Omental fat pad (tissue), 4 donors: Measurements from ENCODE around the gene SDK1. TPM values are rescaled to one million over a fixed set of nuclear protein-coding genes. Genes with fewer than 3 reads are reported as not detected.

ENCODE experiments used
- ATAC-seq: fragments of 150-250 bp; one replicate; pipeline ENCODE4 v1.9.1; 2016; ENCODE audit warnings: mild to moderate bottlenecking, moderate library complexity; ENCODE audit not compliant: low FRiP score
- DNase-seq: peaks from one replicate; pipeline ENCODE4 v3.0.0-alpha.2; 2019; ENCODE audit warnings: low spot score
- total RNA-seq, 4 donors: library from RNA; depleted of rRNA; stranded (reverse); fragments of >200 nt; gene quantifications; one replicate each; pipeline ENCODE4 v1.1.0, GENCODE V29; 2016
- TF ChIP-seq, protein P1 (sequence below), 3 donors: fragments of 450-650 bp; IDR thresholded peaks; one replicate each; pipeline ENCODE4 v1.5.1; 2016 to 2017; ENCODE audit warnings: antibody characterized with exemption in 3 of 3, mild to moderate bottlenecking in 3 of 3, moderate library complexity in 2 of 3

SDK1 gene
- total RNA-seq, 4 donors from 2014 or later = 2.5 to 14.7 (median 5.4) TPM

DNA sequence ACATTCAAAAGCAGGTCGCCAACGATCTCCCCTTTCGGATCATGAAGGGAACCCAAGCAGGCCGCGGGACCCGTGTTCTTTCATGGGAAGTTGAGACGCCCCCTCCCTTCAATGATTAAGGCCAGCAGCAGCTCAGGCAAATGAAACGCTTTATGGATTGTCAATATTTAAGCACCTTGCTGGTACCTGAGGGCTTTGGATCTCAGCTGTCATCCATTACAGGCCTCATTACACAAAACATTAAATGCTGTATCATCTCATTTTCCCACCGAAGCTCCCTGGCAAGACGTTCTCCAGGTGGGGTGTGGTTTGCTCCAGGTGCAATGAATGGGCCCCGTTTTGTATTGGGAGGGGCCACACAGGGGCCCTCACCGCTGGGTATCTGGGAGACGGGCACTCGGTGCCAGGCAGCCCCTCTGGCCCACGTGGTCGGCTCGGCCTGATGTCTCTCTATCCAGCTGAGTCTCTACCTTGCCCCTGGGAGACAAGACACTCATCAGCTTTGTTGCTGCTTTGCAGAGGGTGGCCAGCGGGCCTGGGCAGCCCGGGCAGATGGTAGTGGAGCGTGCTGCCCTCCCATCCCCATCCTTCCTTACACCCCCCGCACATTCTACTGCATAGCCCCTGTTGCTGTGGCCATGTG, 925.0 kb downstream of the SDK1 start:
- no peak for DNase-seq
- TF ChIP-seq, protein P1, sequence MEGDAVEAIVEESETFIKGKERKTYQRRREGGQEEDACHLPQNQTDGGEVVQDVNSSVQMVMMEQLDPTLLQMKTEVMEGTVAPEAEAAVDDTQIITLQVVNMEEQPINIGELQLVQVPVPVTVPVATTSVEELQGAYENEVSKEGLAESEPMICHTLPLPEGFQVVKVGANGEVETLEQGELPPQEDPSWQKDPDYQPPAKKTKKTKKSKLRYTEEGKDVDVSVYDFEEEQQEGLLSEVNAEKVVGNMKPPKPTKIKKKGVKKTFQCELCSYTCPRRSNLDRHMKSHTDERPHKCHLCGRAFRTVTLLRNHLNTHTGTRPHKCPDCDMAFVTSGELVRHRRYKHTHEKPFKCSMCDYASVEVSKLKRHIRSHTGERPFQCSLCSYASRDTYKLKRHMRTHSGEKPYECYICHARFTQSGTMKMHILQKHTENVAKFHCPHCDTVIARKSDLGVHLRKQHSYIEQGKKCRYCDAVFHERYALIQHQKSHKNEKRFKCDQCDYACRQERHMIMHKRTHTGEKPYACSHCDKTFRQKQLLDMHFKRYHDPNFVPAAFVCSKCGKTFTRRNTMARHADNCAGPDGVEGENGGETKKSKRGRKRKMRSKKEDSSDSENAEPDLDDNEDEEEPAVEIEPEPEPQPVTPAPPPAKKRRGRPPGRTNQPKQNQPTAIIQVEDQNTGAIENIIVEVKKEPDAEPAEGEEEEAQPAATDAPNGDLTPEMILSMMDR (IDR thresholded peaks at IDR 0.05) = no peak
- ATAC-seq = no peak

DNA sequence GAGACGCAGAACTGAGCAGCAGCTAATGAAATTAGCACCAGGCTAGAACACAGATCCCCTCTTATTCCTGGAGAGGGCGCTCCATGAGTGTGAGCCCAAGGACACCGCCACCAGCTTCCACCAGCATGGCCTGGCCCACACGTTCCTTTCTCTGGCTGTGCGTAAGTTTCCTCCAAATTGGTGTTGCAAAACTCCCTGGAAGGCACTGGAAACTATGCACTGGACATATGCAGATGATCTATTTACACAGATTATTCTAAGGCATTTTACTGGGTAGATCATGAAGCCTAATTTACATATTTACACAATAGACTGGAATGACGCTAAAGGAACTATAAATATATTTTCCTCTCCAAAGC, 925.5 kb downstream of the SDK1 start:
- TF ChIP-seq, protein P1 (IDR thresholded peaks at IDR 0.05) = no peak
- ATAC-seq (no peak), DNase-seq (no peak)

DNA sequence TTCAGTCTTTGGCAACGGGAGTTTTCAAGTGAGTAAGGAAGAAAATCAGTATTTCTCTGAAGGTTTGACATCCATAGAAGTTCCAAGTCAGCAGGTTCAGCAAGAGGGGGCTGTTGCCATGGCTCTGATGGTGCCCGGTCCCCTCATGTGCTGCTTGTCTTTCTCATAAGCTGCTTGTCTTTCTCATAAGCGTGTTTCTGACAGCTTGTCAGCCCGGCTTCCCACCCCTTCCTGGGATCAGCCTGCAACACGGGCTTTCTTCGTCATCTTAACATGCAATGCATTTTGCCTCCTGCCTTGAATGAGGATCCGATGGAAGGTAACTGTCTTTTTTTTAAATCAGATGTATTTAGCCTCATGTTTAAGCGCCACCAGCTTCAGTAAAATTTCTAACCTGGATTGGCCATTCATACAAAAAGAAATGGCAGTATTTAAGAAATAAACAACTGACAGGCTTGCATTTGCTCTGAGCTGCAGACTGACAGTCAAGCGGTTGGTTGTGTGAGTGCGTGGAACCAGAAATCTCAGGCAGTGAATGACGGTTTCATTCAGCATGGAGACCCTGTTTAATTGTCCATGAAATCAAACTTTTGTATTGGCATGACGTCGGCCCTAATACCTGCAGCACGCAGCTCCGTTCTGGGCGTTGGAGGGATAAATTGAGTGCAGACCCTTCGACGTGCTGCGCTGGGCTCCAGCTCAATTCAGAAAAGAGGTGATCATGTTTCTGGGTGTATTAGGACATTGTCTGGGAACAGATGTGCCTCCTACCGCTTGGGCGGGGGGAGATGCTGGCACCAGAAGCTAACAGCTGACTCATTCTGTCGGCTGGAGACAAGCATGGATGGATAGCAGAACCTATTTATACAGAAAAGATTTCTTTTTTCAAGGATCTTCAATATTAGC, 926.3 kb downstream of the SDK1 start:
- TF ChIP-seq, protein P1 (IDR thresholded peaks at IDR 0.05) = no peak
- no peak for DNase-seq
- no peak for ATAC-seq

DNA sequence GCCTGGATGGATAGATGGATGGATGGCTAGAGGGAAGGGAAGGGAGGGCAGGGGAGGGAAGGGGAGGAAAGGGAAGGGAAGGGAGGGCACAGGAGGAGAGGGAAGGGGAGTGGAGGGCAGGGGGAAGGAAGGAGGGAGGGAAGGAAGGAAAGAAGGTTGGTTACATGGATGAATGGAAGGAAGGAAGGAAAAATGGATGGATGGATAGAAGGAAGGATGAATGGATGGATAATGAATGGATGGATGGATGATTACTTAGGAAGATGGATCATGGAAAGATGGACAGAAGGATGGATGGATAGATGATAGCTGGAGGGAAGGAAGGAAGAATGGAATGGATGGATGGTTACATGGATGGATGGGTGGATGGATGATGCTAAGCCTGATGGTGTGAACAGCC, 929.3 kb downstream of the SDK1 start:
- ATAC-seq = no peak
- TF ChIP-seq, protein P1 (IDR thresholded peaks at IDR 0.05) = no peak
- DNase-seq = no peak

DNA sequence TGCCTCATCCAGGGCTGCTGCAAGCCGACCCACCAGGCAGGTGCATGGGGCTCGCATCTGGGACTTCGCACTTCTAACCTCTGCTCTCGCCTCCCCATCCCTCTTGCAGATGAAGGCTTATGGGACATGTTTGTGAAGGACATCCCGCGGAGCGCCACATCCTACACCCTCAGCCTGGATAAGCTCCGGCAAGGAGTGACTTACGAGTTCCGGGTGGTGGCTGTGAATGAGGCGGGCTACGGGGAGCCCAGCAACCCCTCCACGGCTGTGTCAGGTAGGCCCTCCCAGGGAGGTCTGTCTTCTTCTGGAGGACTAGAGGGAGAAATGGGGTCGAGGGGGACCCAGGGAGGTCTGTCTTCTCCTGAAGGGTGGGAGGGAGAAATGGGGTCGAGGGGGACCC, 932.1 kb downstream of the SDK1 start:
- TF ChIP-seq, protein P1 (IDR thresholded peaks at IDR 0.05) = no peak
- ATAC-seq = no peak
- no peak for DNase-seq

DNA sequence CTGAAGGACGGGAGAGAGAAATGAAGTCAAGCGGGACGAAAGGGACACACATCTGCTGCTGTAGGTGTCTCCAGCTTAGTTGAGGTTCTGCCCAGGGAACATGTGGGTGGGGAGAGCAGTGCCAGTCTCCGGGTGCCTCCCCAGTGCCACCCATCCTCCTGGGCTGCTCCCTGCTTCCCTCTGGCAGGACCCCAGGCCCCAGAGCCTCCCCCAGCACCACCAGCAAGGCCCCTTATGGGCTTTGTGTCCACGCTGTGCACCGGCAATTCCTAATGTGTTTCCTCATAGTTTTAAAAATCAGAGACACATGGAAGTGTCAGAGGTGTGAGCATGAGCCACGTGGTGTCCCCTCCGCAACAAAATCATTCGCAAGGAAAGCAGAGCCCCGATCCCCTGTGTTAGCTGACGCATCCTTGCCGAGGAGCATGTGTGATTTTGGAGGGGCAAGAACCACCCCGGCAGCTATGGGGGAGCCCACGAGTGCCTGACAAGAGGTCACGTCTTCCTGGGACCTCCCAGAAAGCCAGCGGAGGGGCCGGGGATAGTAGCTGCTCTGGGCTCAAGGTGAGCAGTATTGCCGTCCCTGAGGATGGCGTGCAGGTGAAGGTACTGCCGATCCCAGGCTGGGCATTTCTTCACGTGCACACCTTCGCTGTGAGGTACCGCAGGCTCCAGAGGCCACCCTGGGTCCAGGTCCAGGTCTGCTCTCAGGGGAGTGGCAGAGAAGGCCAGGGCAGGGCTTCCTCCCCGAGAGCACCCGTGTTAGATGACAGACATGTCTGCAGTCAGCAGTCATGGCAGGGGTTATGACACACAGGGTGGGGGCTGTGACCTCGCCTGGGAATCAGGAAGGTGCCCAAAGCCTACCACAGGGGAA, 932.8 kb downstream of the SDK1 start:
- no peak for ATAC-seq
- DNase-seq = no peak
- TF ChIP-seq, protein P1 (IDR thresholded peaks at IDR 0.05) = no peak
